ENCODE results near the gene SDK2.

SDK2 gene

DNA sequence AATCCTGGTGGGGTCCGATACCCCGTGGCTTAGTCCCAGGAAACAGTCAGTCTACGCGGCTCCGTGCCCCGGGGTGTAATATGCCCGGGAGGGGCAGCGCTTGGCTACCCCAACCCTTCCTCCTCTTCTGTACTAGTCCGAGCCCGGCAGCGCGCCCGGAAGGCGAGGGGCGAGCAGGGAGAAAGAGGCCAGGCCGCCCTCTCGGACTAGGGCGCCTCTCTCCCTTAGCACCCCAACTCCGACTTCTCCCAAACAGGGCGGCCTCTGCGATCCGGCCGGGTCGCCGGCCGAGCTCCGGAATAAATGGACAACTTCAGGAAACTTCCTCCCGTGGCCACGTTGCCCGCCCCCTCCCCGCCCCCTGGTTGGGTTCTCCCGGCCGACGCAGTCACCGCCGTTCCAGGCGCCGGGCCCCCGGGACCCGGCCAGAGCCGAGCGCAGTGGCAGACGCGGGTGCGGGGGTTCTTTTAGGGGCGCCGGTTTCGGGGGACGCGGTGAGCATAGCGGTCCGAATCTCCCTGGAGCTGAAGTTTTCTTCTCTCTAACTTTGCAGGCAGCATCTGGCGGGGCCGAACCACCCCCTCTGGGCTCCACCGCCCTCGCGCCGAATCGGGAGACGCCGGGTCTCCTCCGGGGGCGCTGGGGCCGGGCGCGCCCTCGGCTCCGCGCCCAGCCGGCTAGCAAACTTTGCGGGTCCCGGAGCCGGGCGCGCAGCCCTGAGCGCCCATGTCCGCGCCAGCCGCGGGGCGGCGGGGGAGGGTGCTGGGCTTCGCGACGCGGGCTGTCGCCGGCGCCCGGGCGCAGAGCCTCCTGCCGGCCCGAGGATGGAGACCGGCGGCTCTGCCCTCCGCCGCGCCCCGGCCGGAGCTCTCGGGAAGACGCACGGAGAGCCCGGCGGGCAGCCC is at the start of gene SDK2:
Gene SDK2 (minus strand): TSS at position 301 of the 905 bp plus-strand sequence. CDS start 357 bp downstream, outside the sequence.
- peak; percentile 74 for DNase-seq

GRCh38 chr17:73693071-73693470 is 48.8 kb upstream of the SDK2 start:
- DNase-seq: peak; percentile 30

GRCh38 chr17:73691321-73691766 is 47.1 kb upstream of the SDK2 start:
- no peak for DNase-seq

DNA sequence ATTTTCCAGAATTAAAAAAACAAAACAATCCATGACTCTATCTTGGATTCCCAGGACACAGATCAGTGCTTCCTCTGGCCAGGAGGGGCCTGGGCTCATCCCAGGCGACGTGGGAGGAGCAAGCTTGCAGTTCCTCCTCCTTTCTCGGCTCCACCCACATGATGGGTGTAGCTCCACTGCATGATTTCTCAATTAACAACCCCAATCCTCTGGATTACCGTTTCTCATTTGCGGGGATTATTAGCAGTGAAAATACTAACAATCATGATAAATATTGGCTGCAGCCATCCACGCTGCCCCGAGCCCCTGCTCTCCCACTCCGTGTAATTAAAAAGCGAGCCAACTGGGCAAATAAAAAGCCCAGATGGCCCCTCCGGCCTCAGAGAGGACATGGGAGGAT is 46.4 kb upstream of the SDK2 start:
- DNase-seq: no peak

DNA sequence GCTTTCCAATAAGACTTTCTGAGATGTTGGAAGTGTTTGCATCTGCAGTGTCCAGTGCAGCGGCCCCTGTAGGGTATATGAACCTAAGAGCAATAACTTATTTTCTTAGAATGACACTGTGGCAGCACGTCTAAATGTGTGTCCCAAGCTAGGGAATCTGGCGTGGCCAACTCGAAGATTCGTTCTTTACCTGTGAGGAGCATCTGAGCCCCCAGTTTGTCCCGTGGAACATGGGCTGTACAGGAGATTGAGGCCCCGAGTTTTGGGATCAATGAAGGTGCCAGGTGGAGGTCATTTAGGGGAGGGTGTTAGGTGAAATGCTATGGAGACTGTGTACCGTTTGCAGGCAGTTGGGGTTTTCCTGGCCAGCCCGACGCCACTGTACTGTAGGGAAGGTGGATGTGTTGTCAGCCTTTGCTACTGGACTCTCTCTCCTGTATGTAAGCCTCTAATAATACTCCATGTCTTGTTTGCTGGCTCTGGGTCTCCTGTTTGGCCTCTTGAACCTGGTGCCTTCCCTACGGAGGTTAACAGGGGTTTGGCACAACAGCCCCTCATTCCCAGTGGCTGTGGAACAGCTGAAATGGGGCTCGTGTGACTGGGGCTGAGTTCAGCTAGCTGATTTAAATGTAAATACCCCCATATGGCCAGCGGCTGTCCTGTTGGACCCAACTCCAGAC is 45.5 kb upstream of the SDK2 start:
- DNase-seq: no peak

- no peak for DNase-seq
Measured at GRCh38 chr17:73686961-73687360, 42.7 kb upstream of the SDK2 start.

DNA sequence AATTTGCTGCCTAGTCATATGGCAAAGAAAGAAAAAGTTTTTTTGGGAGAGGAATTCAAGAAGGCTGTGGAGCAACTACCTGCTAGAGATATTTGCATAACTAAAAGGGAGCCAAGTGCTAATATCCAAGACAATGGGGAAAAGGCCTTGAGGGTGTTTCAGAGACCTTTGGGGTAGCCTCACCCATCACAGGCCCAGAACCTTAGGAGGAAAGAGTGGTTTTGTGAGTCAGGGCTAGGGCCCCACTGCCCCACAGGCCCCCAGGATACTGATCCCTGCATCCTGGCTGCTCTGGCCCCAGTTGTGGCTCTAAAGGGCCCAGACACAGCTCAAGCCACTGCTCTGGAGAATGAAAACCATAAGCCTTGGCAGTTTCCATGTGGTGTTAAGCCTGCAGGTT is 41.9 kb upstream of the SDK2 start:
- no peak for DNase-seq

- no peak for DNase-seq
Measured at GRCh38 chr17:73684183-73684582, 39.9 kb upstream of the SDK2 start.

- no peak for DNase-seq
Measured at GRCh38 chr17:73683771-73684170, 39.5 kb upstream of the SDK2 start.

DNA sequence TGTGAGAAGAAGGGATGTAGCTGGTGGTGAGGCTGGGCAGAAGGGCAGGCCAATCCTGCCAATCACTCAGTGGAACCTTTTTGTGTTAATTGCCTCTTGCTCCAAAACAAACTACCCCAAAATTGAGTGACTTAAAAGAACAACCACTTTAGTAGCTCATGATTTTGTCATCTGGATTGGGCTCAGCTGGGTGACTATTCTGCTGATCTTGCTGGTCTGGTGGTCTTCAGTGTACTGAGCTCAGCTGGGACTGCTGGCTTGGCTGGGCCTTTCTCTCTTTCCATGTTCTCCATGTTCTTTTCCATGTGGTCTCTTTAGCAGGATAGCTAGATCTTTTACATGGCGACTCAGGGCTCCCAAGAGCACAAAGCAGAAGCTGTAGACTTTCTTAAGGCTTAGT is 37.7 kb upstream of the SDK2 start:
- no peak for DNase-seq

DNA sequence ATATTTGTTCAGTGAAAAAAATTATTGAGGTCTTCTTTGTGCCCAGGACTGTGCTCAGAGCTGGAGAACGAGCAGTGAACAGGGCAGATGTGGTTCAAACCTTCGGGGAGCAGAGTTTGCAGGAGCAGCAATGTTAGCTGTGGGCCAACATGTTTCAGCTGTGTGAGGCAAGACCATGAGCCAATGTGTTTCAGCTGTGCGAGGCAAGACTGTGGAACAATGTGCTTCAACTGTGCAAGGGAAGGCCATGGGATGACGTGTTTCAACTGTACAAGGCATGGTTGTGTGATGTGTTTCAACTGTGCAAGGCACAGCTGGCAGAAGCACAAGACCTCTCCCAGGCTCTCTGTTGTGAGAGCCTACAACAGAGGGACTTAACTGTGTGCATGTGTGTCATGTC is 35.2 kb upstream of the SDK2 start:
- no peak for DNase-seq

DNA sequence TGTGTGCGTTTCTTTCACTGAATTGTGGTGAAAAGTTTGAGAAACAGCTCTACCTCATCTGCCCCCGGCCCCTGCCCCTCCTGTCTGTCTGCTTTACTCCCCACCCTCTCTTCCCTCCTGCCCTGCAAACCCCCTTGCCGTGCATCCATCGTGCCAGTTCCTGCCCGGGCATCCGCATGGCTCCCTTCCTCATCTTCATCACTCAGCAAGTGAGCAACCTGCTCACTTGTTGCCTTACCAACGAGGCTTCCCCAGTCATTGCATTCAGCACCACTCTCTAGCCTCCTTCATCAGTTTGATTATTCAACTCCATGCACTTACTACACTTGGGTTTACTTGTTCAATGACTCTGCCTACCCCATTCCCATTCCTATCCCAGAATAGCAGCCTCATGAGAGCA is 34.8 kb upstream of the SDK2 start:
- no peak for DNase-seq

DNA sequence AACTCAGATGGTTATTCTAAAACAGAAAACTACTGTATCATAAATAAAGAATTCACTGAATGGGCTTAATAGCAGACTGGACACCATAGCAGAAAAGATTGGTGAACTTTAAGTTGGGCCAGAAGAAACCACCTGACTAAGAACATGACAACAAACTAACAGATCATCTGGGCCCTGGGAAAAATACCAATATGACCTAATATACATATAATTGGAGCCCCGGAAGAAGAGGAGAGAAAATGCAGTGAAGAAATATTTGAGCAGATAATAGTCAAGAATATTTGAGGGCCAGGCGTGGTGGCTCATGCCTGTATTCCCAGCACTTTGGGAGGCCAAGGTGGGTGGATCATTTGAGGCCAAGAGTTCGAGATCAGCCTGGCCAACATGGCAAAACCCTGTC is 25.5 kb upstream of the SDK2 start:
- no peak for DNase-seq

GRCh38 chr17:73667181-73667959 is 23.1 kb upstream of the SDK2 start:
- no peak for DNase-seq

DNA sequence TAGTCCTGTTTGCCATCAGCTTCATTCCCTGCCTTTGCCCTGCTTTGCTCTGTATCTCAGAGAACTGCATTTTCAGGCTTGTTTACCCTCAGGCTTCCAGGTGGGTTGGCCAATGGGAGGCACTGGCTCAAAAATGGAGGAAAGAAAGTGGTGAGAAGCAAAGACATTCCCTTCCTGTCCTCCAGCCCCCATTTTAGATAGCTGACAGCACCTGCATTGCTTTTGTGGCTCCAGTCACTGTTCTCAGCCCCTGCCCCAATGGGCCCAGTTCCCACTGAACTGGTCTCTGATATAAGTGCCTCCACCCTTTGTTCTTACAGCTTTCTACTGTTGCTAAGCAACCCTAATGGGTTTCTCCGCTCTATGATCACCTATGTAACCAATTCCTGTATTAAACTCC is 19.4 kb upstream of the SDK2 start:
- no peak for DNase-seq

DNA sequence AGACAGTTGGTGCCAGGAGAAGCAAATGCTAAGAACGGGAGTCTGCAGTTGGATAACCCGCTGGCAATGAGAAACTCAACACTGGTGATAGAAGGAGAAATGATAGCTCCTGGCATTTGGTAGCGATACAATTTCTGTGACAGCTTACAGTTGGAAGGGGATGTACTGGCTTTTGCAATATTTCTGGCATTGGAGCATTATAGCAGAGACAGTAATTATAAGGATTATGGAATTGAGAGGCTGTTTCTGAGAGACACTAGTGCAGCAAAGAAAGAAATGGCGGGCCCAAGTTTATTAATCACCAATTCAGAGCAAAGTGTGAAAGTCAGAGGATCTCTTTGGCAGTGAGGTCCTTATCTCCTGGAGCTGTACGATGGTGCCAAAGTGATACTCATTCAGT is 16.1 kb upstream of the SDK2 start:
- DNase-seq: no peak

GRCh38 chr17:73658821-73659515 is 14.7 kb upstream of the SDK2 start:
- DNase-seq: no peak

DNA sequence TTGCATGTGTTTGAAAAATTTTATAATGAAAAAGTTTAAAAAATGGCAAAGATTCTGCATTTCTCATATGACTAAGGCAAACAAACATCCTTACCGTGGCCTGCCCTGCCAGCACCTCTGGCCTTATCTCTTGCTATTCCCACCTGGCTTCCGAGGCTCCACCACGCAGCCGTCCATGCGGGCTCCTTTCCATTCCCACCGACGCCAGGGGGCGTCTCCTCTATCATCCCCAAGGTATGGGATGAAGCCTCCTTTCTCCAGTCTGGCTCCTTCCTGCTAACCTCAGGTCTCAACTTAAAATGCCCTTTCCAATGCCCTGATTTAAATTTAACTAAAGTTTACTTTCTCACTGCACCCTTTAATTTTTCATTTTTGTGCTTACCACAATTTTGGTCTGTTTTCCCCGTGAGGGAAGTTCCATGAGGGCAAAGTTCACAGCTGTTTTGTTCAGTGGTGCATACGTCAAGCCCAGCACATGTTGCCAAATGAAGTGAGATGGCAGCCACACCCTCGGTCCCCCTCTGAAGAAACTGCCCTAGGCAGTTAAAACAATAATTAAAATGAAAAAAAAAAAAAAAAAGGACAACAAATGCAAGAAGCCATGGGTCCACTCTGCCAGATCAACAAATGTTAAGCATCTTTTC is 13.3 kb upstream of the SDK2 start:
- peak; percentile 65 for DNase-seq

DNA sequence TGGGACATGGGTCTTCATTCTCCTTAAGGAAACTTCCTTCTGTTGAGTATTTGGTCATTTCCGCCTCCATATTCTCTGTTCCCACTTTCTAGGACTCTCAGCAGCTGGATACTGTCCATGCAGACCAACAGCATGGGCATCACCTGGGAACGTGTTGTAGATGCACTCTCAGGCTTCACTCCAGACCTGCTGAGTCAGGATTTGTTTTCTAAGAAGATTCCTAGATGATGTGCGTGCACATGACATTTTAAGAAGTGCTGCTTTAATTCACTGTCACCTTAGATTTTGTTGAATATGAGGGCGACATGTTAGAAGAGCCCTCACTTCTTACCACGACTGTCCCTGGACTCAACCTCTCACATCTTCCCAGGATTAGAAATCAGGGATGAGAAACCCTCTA is 10.0 kb upstream of the SDK2 start:
- DNase-seq: no peak

DNA sequence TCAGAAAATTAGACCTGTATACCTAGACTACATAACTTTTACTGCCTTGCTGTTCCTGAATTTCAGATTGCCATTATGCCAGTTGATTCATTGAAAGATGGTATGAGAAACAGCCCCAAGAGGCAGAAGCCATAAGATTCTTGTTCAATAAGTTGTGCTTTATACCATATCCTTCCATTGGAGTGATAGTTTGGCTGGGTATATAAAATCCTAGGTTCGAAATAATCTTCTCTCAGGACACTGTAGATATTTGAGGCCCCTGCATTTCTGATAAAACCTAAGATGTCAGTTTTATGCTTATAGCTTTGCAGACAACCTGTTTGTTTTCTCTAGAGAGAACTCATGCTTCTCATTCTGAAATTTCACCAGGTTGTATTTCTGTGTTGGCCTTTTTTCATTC is 9.6 kb upstream of the SDK2 start:
- DNase-seq: no peak

- DNase-seq: no peak
Measured at GRCh38 chr17:73652886-73653480, 8.7 kb upstream of the SDK2 start.
